K562 (cell line): ENCODE data around the gene CCDC9. TPM values are rescaled to one million over a fixed set of nuclear protein-coding genes. Genes with fewer than 3 reads are reported as not detected.

ENCODE experiments used
- CTCF ChIP-seq, 3 experiments: IDR thresholded peaks in 2 of 3; conservative IDR thresholded peaks in 1 of 3; 2 replicates each; pipeline ENCODE4 v1.5.1; 2011 to 2012; ENCODE audit warnings: low read length in 3 of 3, mild to moderate bottlenecking in 3 of 3, control low read depth in 2 of 3, improper control_type of control experiment in 1 of 3, inconsistent platforms in 1 of 3, low read depth in 1 of 3, mixed read lengths in 1 of 3, moderate library complexity in 1 of 3; ENCODE audit not compliant: insufficient read depth in 2 of 3
- ELF2 ChIP-seq: fragments of 250-450 bp; sonication (Bioruptor Pico); IDR thresholded peaks from 2 replicates; pipeline ENCODE4 v1.5.0; 2021; ENCODE audit warnings: mild to moderate bottlenecking
- GTF2B ChIP-seq: IDR thresholded peaks from 2 replicates; pipeline ENCODE4 v1.6.1; 2011; ENCODE audit not compliant: insufficient read length; ENCODE audit errors: extremely low read depth
- HCFC1 ChIP-seq: IDR thresholded peaks from 2 replicates; pipeline ENCODE4 v1.6.1; 2012; ENCODE audit warnings: low read depth, low read length, improper control_type of control experiment
- IRF9 ChIP-seq: fragments of 450-650 bp; IDR thresholded peaks from 2 replicates; pipeline ENCODE4 v1.6.1; 2016; ENCODE audit warnings: missing biosample characterization, missing genetic modification characterization
- JUND ChIP-seq, 2 experiments: IDR thresholded peaks; 2 replicates in 1 of 2; 3 replicates in 1 of 2; pipeline ENCODE4 v1.6.1; 2011; ENCODE audit warnings: borderline replicate concordance in 2 of 2, low read depth in 2 of 2, low read length in 2 of 2, improper control_type of control experiment in 1 of 2, missing biosample characterization in 1 of 2, missing genetic modification characterization in 1 of 2, missing genetic modification reagents in 1 of 2
- KDM2B ChIP-seq: fragments of 250-450 bp; sonication (Bioruptor Pico); IDR thresholded peaks from 2 replicates; pipeline ENCODE4 v1.8.0; 2021; ENCODE audit warnings: mild to moderate bottlenecking, moderate library complexity
- LCOR ChIP-seq: sonication (generic); formaldehyde crosslinking; IDR thresholded peaks from 2 replicates; pipeline ENCODE4 v1.8.0; 2022; ENCODE audit warnings: mild to moderate bottlenecking, missing genetic modification reagents
- POLR2AphosphoS5 ChIP-seq: IDR thresholded peaks from 2 replicates; pipeline ENCODE4 v1.6.1; 2011; ENCODE audit warnings: mild to moderate bottlenecking, low read depth, low read length, moderate library complexity; ENCODE audit not compliant: control insufficient read depth, insufficient read depth
- POLR3G ChIP-seq: IDR thresholded peaks from 2 replicates; pipeline ENCODE4 v1.6.1; 2011; ENCODE audit not compliant: insufficient read length, insufficient replicate concordance; ENCODE audit errors: extremely low read depth
- RBM17 ChIP-seq: fragments of 200-400 bp; formaldehyde crosslinking; IDR thresholded peaks from 2 replicates; pipeline ENCODE4 v1.6.1; 2017; ENCODE audit warnings: low read depth, mild to moderate bottlenecking, low read length, borderline replicate concordance
- RFX1 ChIP-seq: fragments of 450-650 bp; IDR thresholded peaks from 2 replicates; pipeline ENCODE4 v1.6.1; 2016; ENCODE audit warnings: mild to moderate bottlenecking, moderate library complexity
- RFX7 ChIP-seq: fragments of 250-450 bp; sonication (Bioruptor Pico); IDR thresholded peaks from 2 replicates; pipeline ENCODE4 v1.5.1; 2021; ENCODE audit warnings: mild to moderate bottlenecking
- RNF2 ChIP-seq: sonication (generic); IDR thresholded peaks from 2 replicates; pipeline ENCODE4 v1.6.1; 2016
- SMARCA5 ChIP-seq: fragments of 450-650 bp; IDR thresholded peaks from 2 replicates; pipeline ENCODE4 v1.6.1; 2016
- THRB ChIP-seq: fragments of 450-650 bp; formaldehyde crosslinking; conservative IDR thresholded peaks from 2 replicates; pipeline ENCODE4 v1.4.0; 2022; ENCODE audit warnings: mild to moderate bottlenecking, missing genetic modification characterization
- XRCC5 ChIP-seq: fragments of 200-400 bp; formaldehyde crosslinking; IDR thresholded peaks from 2 replicates; pipeline ENCODE4 v1.6.1; 2017; ENCODE audit warnings: low read depth, mild to moderate bottlenecking, low read length
- ZNF324 ChIP-seq: fragments of 250-450 bp; sonication (Bioruptor Pico); IDR thresholded peaks from 2 replicates; pipeline ENCODE4 v1.4.0; 2020; ENCODE audit warnings: mild to moderate bottlenecking
- ZNF41 ChIP-seq: fragments of 250-450 bp; sonication (Bioruptor Pico); conservative IDR thresholded peaks from 2 replicates; pipeline ENCODE4 v1.4.0; 2020; ENCODE audit warnings: mild to moderate bottlenecking
- polyA plus RNA-seq, 8 experiments: library from polyadenylated mRNA; depleted of rRNA in 4 of 8; stranded (reverse) in 5 of 8; unstranded in 3 of 8; fragments of >200 nt; fragmentation: Nextera tagmentation in 2 of 8; fragmentation: Illumina TruSeq in 1 of 8; extraction: Ambion mirVana in 2 of 8; extraction: Trizol in 1 of 8; gene quantifications; 2 replicates each; pipeline versions ENCODE4 v1.2.1 to v1.2.3, GENCODE V29; 2011 to 2014; ENCODE audit warnings: inconsistent platforms in 1 of 8, missing spikeins in 1 of 8
- total RNA-seq, 7 experiments: library from RNA; depleted of rRNA in 6 of 7; stranded (reverse); fragments of >200 nt in 6 of 7; fragmentation: Illumina TruSeq in 2 of 7; extraction: Trizol in 2 of 7; gene quantifications; 2 replicates each; pipeline versions ENCODE4 v1.2.1 to v1.2.3, GENCODE V29; 2011 to 2021; ENCODE audit warnings: low replicate concordance in 1 of 7

CCDC9 gene
- total and polyA plus RNA-seq, 9 of the 15 experiments (the other 6 are each of a cell fraction or from before 2014, with no cell fraction given) = 0.23 to 38.6 (median 8.4) TPM

- TF ChIP-seq CTCF (IDR thresholded peaks at IDR 0.05 in 2 of 3, conservative IDR thresholded peaks at IDR 0.05 in 1 of 3; ENCODE audit: insufficient read depth in 2 of 3, low read depth in 1 of 3, low read length in 3 of 3) = no peak
- no peak; the same call in 1 of the 2 replicates for TF ChIP-seq ZNF41 (CRISPR knock-in tag)
- TF ChIP-seq HCFC1 = no peak; the same call in 1 of the 2 replicates
- peak; percentile 98 for TF ChIP-seq SMARCA5
- TF ChIP-seq RNF2 = no peak
- TF ChIP-seq IRF9 (tag) = peak; percentile 60; the same call in 1 of the 2 replicates
- peak; percentile 53; the same call in 1 of the 2 replicates for TF ChIP-seq XRCC5
- TF ChIP-seq POLR3G = no peak
- no peak for TF ChIP-seq RFX1
- 0 out of 2 replicates have a peak, but pooled peaks have one; percentile 18 for TF ChIP-seq LCOR
- peak; percentile 75; the same call in 1 of the 2 replicates for TF ChIP-seq ELF2 (CRISPR knock-in tag)
- TF ChIP-seq POLR2AphosphoS5 = no peak; the same call in 1 of the 2 replicates
- TF ChIP-seq JUND (IDR thresholded peaks at IDR 0.05; ENCODE audit: borderline replicate concordance, low read depth, low read length) = 0 out of 2 replicates have a peak, but pooled peaks have one; percentile 36
- peak; percentile 59; the same call in 1 of the 3 replicates for TF ChIP-seq JUND (tag; IDR thresholded peaks at IDR 0.05; ENCODE audit: borderline replicate concordance, low read depth, low read length)
- 0 out of 2 replicates have a peak, but pooled peaks have one; percentile 25 for TF ChIP-seq THRB (CRISPR knock-in tag)
- TF ChIP-seq KDM2B (CRISPR knock-in tag) = no peak
- no peak for TF ChIP-seq ZNF324 (CRISPR knock-in tag)
- TF ChIP-seq RFX7 (CRISPR knock-in tag) = no peak
- TF ChIP-seq RBM17 = no peak
- no peak for TF ChIP-seq GTF2B
These were observed 28.8 kb upstream of the CCDC9 start (continued) for GRCh38 chr19:47227352-47228167.
